HEK293 (cell line): ENCODE measurements around the gene TMEM255A.

Experiments used
- ATF2 ChIP-seq: fragments of 450-650 bp; formaldehyde crosslinking; IDR thresholded peaks from 2 replicates; pipeline ENCODE4 v1.5.1; 2016; ENCODE audit warnings: missing biosample characterization, missing genetic modification characterization, low read depth
- BCL11B ChIP-seq: fragments of 450-650 bp; formaldehyde crosslinking; IDR thresholded peaks from 2 replicates; pipeline ENCODE4 v1.5.1; 2016; ENCODE audit warnings: low read depth, missing biosample characterization, missing genetic modification characterization
- GLIS1 ChIP-seq: fragments of 450-650 bp; formaldehyde crosslinking; IDR thresholded peaks from 2 replicates; pipeline ENCODE4 v1.5.1; 2016; ENCODE audit warnings: missing biosample characterization, missing genetic modification characterization
- MZF1 ChIP-seq: fragments of 450-650 bp; formaldehyde crosslinking; IDR thresholded peaks from 2 replicates; pipeline ENCODE4 v1.5.1; 2017; ENCODE audit warnings: missing biosample characterization, missing genetic modification characterization, borderline replicate concordance
- SP3 ChIP-seq: fragments of 450-650 bp; formaldehyde crosslinking; IDR thresholded peaks from 2 replicates; pipeline ENCODE4 v1.5.1; 2016; ENCODE audit warnings: missing biosample characterization, missing genetic modification characterization
- TSHZ1 ChIP-seq: fragments of 450-650 bp; formaldehyde crosslinking; IDR thresholded peaks from 2 replicates; pipeline ENCODE4 v1.5.1; 2016; ENCODE audit warnings: missing biosample characterization, missing genetic modification characterization, borderline replicate concordance
- YY2 ChIP-seq: fragments of 450-650 bp; formaldehyde crosslinking; IDR thresholded peaks from 2 replicates; pipeline ENCODE4 v1.5.1; 2016; ENCODE audit warnings: missing biosample characterization, missing genetic modification characterization
- ZBTB26 ChIP-seq: fragments of 450-650 bp; formaldehyde crosslinking; optimal IDR thresholded peaks from 2 replicates; pipeline ENCODE3; 2016; ENCODE audit warnings: missing biosample characterization, mild to moderate bottlenecking, missing genetic modification characterization
- ZBTB48 ChIP-seq: fragments of 450-650 bp; formaldehyde crosslinking; IDR thresholded peaks from 2 replicates; pipeline ENCODE4 v1.5.1; 2016; ENCODE audit warnings: missing biosample characterization, missing genetic modification characterization
- ZBTB7A ChIP-seq: fragments of 450-650 bp; formaldehyde crosslinking; IDR thresholded peaks from 2 replicates; pipeline ENCODE4 v1.5.1; 2016; ENCODE audit warnings: low read depth, missing biosample characterization, missing genetic modification characterization
- ZFHX2 ChIP-seq: fragments of 450-650 bp; formaldehyde crosslinking; conservative IDR thresholded peaks from 2 replicates; pipeline ENCODE4 v1.5.1; 2016; ENCODE audit warnings: missing biosample characterization, missing genetic modification characterization
- ZFP69B ChIP-seq: fragments of 450-650 bp; formaldehyde crosslinking; IDR thresholded peaks from 2 replicates; pipeline ENCODE4 v1.5.1; 2016; ENCODE audit warnings: missing biosample characterization, missing genetic modification characterization
- ZNF133 ChIP-seq: fragments of 450-650 bp; formaldehyde crosslinking; IDR thresholded peaks from 2 replicates; pipeline ENCODE4 v1.5.1; 2016; ENCODE audit warnings: missing biosample characterization, missing genetic modification characterization
- ZNF148 ChIP-seq: fragments of 450-650 bp; formaldehyde crosslinking; IDR thresholded peaks from 2 replicates; pipeline ENCODE4 v1.5.0; 2017; ENCODE audit warnings: missing biosample characterization, missing genetic modification characterization, borderline replicate concordance
- ZNF18 ChIP-seq: fragments of 450-650 bp; formaldehyde crosslinking; IDR thresholded peaks from 2 replicates; pipeline ENCODE4 v1.5.1; 2016; ENCODE audit warnings: missing biosample characterization, missing genetic modification characterization
- ZNF2 ChIP-seq: fragments of 450-650 bp; formaldehyde crosslinking; IDR thresholded peaks from 2 replicates; pipeline ENCODE4 v1.5.1; 2016; ENCODE audit warnings: missing biosample characterization, missing genetic modification characterization
- ZNF211 ChIP-seq: fragments of 450-650 bp; formaldehyde crosslinking; IDR thresholded peaks from 2 replicates; pipeline ENCODE4 v1.5.1; 2016; ENCODE audit warnings: low read depth, missing biosample characterization, missing genetic modification characterization
- ZNF223 ChIP-seq: fragments of 450-650 bp; formaldehyde crosslinking; IDR thresholded peaks from 2 replicates; pipeline ENCODE4 v1.5.1; 2016; ENCODE audit warnings: missing biosample characterization, missing genetic modification characterization
- ZNF23 ChIP-seq: fragments of 450-650 bp; formaldehyde crosslinking; IDR thresholded peaks from 2 replicates; pipeline ENCODE4 v1.5.1; 2016; ENCODE audit warnings: missing biosample characterization, missing genetic modification characterization, borderline replicate concordance
- ZNF266 ChIP-seq: fragments of 450-650 bp; formaldehyde crosslinking; IDR thresholded peaks from 2 replicates; pipeline ENCODE4 v1.5.1; 2016; ENCODE audit warnings: missing biosample characterization, missing genetic modification characterization, low read depth
- ZNF274 ChIP-seq, 2 experiments: fragments of 200-500 bp in 1 of 2; fragments of 450-650 bp in 1 of 2; sonication (Bioruptor generic) in 1 of 2; formaldehyde crosslinking in 1 of 2; IDR thresholded peaks; 2 replicates each; pipeline versions ENCODE4 v1.5.1 to v1.6.1; 2014 to 2016; ENCODE audit warnings: borderline replicate concordance in 1 of 2, inconsistent platforms in 1 of 2, low read length in 1 of 2, missing biosample characterization in 1 of 2, missing genetic modification characterization in 1 of 2
- ZNF391 ChIP-seq: fragments of 450-650 bp; formaldehyde crosslinking; IDR thresholded peaks from 2 replicates; pipeline ENCODE4 v1.5.1; 2016; ENCODE audit warnings: low read depth, missing biosample characterization, missing genetic modification characterization, borderline replicate concordance
- ZNF549 ChIP-seq: fragments of 450-650 bp; IDR thresholded peaks from 2 replicates; pipeline ENCODE4 v1.5.1; 2018; ENCODE audit warnings: missing biosample characterization, missing genetic modification characterization, mild to moderate bottlenecking, inconsistent platforms, moderate library complexity
- ZNF596 ChIP-seq: fragments of 450-650 bp; IDR thresholded peaks from 2 replicates; pipeline ENCODE4 v1.5.0; 2018; ENCODE audit warnings: missing biosample characterization, mild to moderate bottlenecking, missing genetic modification characterization, moderate library complexity
- ZNF610 ChIP-seq: fragments of 450-650 bp; formaldehyde crosslinking; IDR thresholded peaks from 2 replicates; pipeline ENCODE4 v1.5.1; 2016; ENCODE audit warnings: missing biosample characterization, missing genetic modification characterization, borderline replicate concordance
- ZNF777 ChIP-seq: fragments of 450-650 bp; formaldehyde crosslinking; IDR thresholded peaks from 2 replicates; pipeline ENCODE4 v1.5.1; 2017; ENCODE audit warnings: missing biosample characterization, missing genetic modification characterization, borderline replicate concordance
- ZXDB ChIP-seq: fragments of 450-650 bp; formaldehyde crosslinking; IDR thresholded peaks from 2 replicates; pipeline ENCODE4 v1.5.1; 2016; ENCODE audit warnings: missing biosample characterization, missing genetic modification characterization

Gene TMEM255A

GRCh38 chrX:120244735-120245498 lies 66.3 kb downstream of the TMEM255A start (continued):
- peak; percentile 61; the same call in 1 of the 2 replicates for TF ChIP-seq ZNF391
- TF ChIP-seq ZNF610 (tag by site-specific recombination): peak; percentile 74; the same call in 1 of the 2 replicates
- TF ChIP-seq ZNF266: no peak
- 0 out of 2 replicates have a peak, but pooled peaks have one; percentile 43 for TF ChIP-seq ZNF596 (tag by site-specific recombination)
- TF ChIP-seq ZNF549 (tag by site-specific recombination): no peak
- peak; percentile 73; the same call in 1 of the 2 replicates for TF ChIP-seq ZNF2 (tag by site-specific recombination)
- peak; percentile 92 for TF ChIP-seq BCL11B
- peak; percentile 56 for TF ChIP-seq YY2 (tag by site-specific recombination)
- peak; percentile 75; the same call in 1 of the 2 replicates for TF ChIP-seq ZFP69B (tag by site-specific recombination)
- TF ChIP-seq TSHZ1 (tag by site-specific recombination): no peak
- peak; percentile 51 for TF ChIP-seq ZBTB26 (tag by site-specific recombination)
- TF ChIP-seq ZNF777 (tag by site-specific recombination): no peak
- no peak for TF ChIP-seq ZNF133 (tag by site-specific recombination)
- peak; percentile 56 for TF ChIP-seq SP3 (tag by site-specific recombination)
- TF ChIP-seq ZBTB48 (tag by site-specific recombination): peak; percentile 51; the same call in 1 of the 2 replicates
- TF ChIP-seq ZFHX2 (tag by site-specific recombination): peak; percentile 65
- TF ChIP-seq GLIS1 (tag by site-specific recombination): peak; percentile 39
- TF ChIP-seq ZBTB7A: no peak
- TF ChIP-seq ZXDB: peak; percentile 93
- no peak for TF ChIP-seq ZNF223
- peak; percentile 78; the same call in 1 of the 2 replicates for TF ChIP-seq ZNF148 (tag by site-specific recombination)
- TF ChIP-seq ZNF211 (tag by site-specific recombination): no peak
- no peak for TF ChIP-seq ZNF18 (tag by site-specific recombination)
- no peak for TF ChIP-seq ZNF23 (tag by site-specific recombination)
- TF ChIP-seq ZNF274 (IDR thresholded peaks at IDR 0.05; ENCODE audit: low read length): no peak
- no peak for TF ChIP-seq ZNF274 (tag by site-specific recombination; IDR thresholded peaks at IDR 0.05; ENCODE audit: borderline replicate concordance)
- peak; percentile 39; the same call in 1 of the 2 replicates for TF ChIP-seq MZF1 (tag by site-specific recombination)
- TF ChIP-seq ATF2 (tag by site-specific recombination): no peak
